Globus pallidus (tissue), 1 donor: ENCODE results near the gene ZNF672.
"Not testable (repeated sequence)": the region's sequence is repeated elsewhere in the genome, so short reads cannot be mapped to it uniquely, and the experiment has no call there.

Experiments used
- DNase-seq: peaks from one replicate; pipeline ENCODE4 v3.0.0-alpha.2; 2015; ENCODE audit warnings: low spot score

The ZNF672 gene

DNA sequence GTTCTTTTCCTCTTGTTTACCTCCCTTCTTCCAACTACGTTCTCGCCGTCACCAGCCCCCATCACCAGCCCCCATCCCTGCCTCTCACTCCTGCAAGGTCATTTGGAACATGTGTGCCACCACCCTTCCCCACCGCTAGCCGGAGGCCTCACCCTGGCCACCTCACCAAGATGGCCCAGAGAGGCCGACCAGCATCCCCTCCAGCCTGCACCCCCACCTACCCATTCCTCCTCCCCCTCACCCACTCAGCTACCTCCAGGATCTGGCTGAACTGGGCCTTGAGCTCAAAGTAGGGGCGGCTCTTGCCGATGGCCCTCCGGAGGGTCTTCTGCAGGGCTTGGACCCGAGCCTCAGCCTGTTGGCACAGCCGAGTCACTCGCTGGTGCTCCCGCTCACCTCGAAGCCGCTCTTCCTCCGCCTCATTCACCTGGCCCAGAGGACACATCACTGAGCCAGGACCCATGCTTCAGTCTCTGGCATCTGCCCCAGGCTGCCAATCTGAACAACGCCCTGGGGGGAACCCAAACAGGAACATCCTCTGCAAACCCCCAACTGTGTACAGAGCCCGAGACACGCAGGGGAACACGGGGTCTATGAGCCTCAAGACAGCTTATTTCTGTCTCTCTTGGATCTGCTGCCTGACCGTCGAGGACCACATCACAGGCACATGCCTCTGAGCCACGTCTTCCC is 25.1 kb upstream of the ZNF672 start:
- no peak for DNase-seq

- no peak for DNase-seq
Measured at GRCh38 chr1:248813546-248813945, 24.5 kb upstream of the ZNF672 start.

- no peak for DNase-seq
Measured at GRCh38 chr1:248814351-248814750, 23.7 kb upstream of the ZNF672 start.

GRCh38 chr1:248815407-248816034 is 22.5 kb upstream of the ZNF672 start:
- DNase-seq = no peak

DNA sequence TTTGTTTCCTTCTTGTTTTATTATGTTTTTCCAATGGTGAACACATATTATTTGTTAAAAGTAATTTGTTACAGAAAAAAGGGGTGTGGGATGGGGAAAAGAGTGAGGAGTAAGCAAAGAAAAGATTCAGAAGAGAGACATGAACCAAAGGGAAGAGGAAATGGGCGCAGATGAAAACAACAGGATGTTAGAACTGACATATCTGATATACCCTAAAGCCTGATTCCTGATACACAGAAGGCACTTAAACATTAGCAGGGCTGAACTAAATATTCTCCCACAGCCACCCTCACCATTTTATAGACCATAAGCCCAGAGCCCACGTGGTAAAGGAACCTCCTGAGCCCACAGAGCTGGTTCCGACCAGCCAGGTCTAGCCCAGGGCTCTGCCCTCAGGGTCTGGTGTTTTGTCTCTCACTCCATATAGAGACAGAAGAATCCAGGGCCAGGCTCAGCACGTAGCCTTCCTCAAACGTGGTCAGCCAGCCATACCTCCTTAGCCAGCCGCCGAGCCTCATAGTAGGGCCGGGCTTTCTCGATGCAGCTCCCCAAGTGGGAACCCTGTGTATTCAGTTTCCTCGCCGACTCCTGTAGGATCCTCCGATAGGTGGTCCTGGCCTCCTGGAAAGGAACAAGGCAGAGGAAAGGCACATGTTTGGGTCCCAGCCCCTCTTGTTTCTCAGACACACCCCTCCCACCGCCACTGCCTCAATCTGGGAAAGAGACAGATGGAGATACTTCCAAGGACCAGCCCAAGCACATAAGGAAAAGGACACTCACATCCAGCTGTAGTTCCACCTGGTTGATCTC is 21.8 kb upstream of the ZNF672 start:
- DNase-seq = no peak

DNA sequence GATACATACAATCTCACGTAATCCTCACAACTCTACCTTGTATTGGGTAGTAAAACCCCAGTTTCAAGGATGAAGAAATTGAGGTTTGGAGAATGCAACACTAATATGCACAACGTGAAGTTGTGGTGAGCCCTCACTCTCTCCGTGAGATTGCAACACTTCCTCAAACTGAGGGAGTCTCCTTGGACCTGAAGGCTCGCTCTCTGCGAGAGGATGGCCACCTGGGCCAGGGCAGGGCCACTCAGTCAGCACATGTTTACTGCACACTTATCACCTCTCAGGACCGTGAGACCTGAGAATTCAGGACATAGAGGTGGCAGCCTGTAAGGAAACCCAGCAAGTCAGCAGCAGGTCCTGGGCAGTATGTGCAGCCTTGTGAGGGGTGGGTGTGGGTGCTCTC is 21.0 kb upstream of the ZNF672 start:
- DNase-seq = no peak

GRCh38 chr1:248818505-248819374 is 19.3 kb upstream of the ZNF672 start:
- DNase-seq = no peak

GRCh38 chr1:248820041-248820585 is 17.9 kb upstream of the ZNF672 start:
- DNase-seq = no peak

DNA sequence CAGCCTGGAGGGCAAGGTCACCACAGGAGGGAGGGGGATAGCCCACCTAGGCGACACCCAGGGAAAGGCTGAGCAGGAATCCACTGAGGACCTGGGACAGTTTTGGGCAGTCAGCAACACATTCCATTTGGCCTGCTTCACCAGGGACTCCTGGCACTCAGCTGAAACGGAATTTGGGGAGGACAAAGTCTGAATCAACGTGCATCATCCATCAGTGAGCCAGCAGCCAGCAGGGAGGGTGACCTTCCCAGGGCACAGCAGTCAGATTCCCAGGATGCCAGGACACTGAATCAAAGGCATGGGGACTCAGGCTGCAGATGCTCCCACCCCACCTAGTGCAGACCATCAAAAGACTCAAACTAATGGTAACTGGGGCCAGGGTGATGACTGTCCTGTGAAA is 16.9 kb upstream of the ZNF672 start:
- DNase-seq = no peak

GRCh38 chr1:248821641-248822040 is 16.4 kb upstream of the ZNF672 start:
- no peak for DNase-seq

- no peak for DNase-seq
Measured at GRCh38 chr1:248822148-248823032, 15.6 kb upstream of the ZNF672 start.

DNA sequence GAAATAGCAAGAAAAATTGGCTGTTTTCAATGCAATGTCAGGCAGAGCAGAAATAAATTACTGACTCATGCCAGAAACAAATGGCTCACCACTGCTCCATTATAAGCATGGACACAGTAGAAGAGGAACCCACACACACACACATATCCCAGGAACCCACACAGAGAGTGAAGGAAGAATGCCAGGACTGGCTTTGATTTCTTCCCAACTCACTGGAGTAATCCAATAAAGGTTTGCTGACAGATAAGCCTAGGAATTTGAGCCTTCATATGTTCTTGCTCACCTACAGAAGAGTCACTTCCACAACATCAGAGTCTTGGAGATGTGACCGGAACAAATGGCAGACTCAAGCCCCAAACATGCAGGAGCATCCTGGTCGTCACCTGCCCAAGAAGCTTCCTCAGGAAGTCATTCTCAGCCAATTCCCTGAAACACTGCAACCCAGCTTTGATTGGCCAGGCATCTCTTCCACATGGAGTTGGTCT is 14.5 kb upstream of the ZNF672 start:
- no peak for DNase-seq

- DNase-seq = no peak
Measured at GRCh38 chr1:248824301-248824700, 13.7 kb upstream of the ZNF672 start.

GRCh38 chr1:248824701-248825100 is 13.3 kb upstream of the ZNF672 start:
- no peak for DNase-seq

GRCh38 chr1:248825136-248825535 is 12.9 kb upstream of the ZNF672 start:
- DNase-seq = no peak

GRCh38 chr1:248825573-248825908 is 12.5 kb upstream of the ZNF672 start:
- DNase-seq = no peak

GRCh38 chr1:248825909-248826760 is 11.9 kb upstream of the ZNF672 start, which contains the start of gene SH3BP5L:
TSS of gene SH3BP5L (minus strand) at chr1:248825915. CDS start at chr1:248824935, 980 bp downstream.
- peak; percentile 99 for DNase-seq

GRCh38 chr1:248828845-248829244 is 9.2 kb upstream of the ZNF672 start:
- DNase-seq = no peak

DNA sequence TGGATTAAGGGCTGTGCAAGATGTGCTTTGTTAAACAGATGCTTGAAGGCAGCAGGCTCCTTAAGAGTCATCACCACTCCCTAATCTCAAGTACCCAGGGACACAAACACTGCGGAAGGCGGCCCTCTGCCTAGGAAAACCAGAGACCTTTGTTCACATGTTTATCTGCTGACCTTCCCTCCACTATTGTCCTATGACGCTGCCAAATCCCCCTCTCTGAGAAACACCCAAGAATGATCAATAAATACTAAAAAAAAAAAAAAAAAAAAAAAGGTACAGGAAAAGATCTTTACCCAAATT is 7.4 kb upstream of the ZNF672 start:
- DNase-seq = not testable (repeated sequence)

DNA sequence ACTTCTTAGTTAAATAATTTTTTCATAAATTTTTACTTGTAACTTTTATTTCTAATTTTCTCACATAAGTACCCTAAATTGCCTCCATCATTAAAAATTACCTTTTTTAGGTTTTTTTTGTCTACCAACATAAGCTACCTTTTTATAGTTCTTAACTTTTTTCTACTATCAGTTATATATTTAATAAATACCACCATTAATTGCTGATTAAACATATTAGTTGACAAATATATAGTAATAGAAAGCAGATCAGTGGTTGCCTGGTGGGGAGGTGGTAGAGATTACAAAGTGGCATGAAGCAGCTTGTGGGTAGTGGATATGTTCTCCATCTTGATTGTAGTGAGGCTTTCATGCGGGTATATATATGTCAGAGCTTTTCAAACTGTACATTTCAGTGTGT is 6.2 kb upstream of the ZNF672 start:
- DNase-seq = no peak
